ENCODE measurements around the gene PGBD5. TPM values are rescaled to one million over a fixed set of nuclear protein-coding genes. Genes with fewer than 3 reads are reported as not detected.

PGBD5 gene
- total and polyA plus RNA-seq, 9 of the 15 experiments (the other 6 are each of a cell fraction or from before 2014, with no cell fraction given) = under 0.01 to 0.40 (median 0.10) TPM; not detected in 3

DNA sequence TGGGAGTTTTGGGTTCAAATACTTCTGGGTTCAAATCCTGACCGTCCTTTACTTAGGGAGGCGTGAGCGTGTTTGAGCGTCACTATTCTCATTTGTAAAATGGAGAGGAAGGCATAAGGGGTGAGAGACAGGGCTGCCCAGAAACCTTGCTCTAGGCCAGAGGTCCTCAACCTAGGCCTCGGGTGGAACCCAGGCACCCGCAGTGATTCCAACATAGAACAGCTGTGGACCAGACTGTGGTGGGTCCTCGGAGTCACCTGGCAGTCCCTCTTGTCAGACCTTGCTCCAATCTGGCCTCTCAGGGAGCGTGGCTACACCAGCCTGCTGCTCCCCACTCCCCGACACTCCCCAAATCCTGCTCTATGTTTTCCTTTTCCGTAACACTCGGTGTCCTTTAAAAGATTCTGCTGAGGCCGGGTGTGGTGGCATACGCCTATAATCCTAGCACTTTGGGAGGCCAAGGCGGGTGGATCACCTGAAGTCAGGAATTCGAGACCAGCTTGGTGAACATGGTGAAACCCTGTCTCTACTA, 116.4 kb downstream of the PGBD5 start:
- no TSS peak for BruUV-seq (replicated peaks)
- TF ChIP-seq EWSR1 (IDR thresholded peaks at IDR 0.05; ENCODE audit: borderline replicate concordance, low read depth, partially characterized antibody) = no peak
- no peak for TF ChIP-seq TAF15 (IDR thresholded peaks at IDR 0.05; ENCODE audit: low read depth, low read length)
- no peak for TF ChIP-seq GTF2B (IDR thresholded peaks at IDR 0.05; ENCODE audit: extremely low read depth, insufficient read length)
- no peak for TF ChIP-seq CBX1 (IDR thresholded peaks at IDR 0.05; ENCODE audit: low read depth)
- TF ChIP-seq, protein P1, sequence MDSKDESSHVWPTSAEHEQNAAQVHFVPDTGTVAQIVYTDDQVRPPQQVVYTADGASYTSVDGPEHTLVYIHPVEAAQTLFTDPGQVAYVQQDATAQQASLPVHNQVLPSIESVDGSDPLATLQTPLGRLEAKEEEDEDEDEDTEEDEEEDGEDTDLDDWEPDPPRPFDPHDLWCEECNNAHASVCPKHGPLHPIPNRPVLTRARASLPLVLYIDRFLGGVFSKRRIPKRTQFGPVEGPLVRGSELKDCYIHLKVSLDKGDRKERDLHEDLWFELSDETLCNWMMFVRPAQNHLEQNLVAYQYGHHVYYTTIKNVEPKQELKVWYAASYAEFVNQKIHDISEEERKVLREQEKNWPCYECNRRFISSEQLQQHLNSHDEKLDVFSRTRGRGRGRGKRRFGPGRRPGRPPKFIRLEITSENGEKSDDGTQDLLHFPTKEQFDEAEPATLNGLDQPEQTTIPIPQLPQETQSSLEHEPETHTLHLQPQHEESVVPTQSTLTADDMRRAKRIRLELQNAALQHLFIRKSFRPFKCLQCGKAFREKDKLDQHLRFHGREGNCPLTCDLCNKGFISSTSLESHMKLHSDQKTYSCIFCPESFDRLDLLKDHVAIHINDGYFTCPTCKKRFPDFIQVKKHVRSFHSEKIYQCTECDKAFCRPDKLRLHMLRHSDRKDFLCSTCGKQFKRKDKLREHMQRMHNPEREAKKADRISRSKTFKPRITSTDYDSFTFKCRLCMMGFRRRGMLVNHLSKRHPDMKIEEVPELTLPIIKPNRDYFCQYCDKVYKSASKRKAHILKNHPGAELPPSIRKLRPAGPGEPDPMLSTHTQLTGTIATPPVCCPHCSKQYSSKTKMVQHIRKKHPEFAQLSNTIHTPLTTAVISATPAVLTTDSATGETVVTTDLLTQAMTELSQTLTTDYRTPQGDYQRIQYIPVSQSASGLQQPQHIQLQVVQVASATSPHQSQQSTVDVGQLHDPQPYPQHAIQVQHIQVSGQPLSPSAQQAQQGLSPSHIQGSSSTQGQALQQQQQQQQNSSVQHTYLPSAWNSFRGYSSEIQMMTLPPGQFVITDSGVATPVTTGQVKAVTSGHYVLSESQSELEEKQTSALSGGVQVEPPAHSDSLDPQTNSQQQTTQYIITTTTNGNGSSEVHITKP (IDR thresholded peaks at IDR 0.05; ENCODE audit: partially characterized antibody) = no peak
- TF ChIP-seq GATA2 (CRISPR knock-in tag; IDR thresholded peaks at IDR 0.05) = no peak
- TF ChIP-seq MXI1 (IDR thresholded peaks at IDR 0.05; ENCODE audit: low read depth, low read length) = no peak
- TF ChIP-seq XRCC4 (IDR thresholded peaks at IDR 0.05; ENCODE audit: extremely low read depth, insufficient read depth, insufficient read length) = no peak
- TF ChIP-seq ETS2 (tag; IDR thresholded peaks at IDR 0.05; ENCODE audit: borderline replicate concordance, poor library complexity, severe bottlenecking) = no peak
- TF ChIP-seq ARID2 (IDR thresholded peaks at IDR 0.05) = no peak
- no peak for TF ChIP-seq ZNF57 (CRISPR knock-in tag; IDR thresholded peaks at IDR 0.05)
- TF ChIP-seq, protein P2, sequence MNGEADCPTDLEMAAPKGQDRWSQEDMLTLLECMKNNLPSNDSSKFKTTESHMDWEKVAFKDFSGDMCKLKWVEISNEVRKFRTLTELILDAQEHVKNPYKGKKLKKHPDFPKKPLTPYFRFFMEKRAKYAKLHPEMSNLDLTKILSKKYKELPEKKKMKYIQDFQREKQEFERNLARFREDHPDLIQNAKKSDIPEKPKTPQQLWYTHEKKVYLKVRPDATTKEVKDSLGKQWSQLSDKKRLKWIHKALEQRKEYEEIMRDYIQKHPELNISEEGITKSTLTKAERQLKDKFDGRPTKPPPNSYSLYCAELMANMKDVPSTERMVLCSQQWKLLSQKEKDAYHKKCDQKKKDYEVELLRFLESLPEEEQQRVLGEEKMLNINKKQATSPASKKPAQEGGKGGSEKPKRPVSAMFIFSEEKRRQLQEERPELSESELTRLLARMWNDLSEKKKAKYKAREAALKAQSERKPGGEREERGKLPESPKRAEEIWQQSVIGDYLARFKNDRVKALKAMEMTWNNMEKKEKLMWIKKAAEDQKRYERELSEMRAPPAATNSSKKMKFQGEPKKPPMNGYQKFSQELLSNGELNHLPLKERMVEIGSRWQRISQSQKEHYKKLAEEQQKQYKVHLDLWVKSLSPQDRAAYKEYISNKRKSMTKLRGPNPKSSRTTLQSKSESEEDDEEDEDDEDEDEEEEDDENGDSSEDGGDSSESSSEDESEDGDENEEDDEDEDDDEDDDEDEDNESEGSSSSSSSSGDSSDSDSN (IDR thresholded peaks at IDR 0.05; ENCODE audit: borderline replicate concordance in 1 of 2, low read depth in 2 of 2, low read length in 2 of 2) = no peak
- no peak for TF ChIP-seq GTF2A2 (tag; IDR thresholded peaks at IDR 0.05)
- TF ChIP-seq NONO (IDR thresholded peaks at IDR 0.05; ENCODE audit: low read depth in 2 of 2, low read length in 1 of 2) = no peak
- no peak for TF ChIP-seq PRMT5 (CRISPR knock-in tag; IDR thresholded peaks at IDR 0.05)

More for the DNA sequence above, 116.4 kb downstream of the PGBD5 start:
- Histone ChIP-seq H3K9me1 (ENCODE audit: control insufficient read depth, insufficient read depth, low read length) (no peaks in the 10 kb centered on the region), H3K27ac (ENCODE audit: extremely low read depth, low read depth, low read length) (no peak overlapping the region), H3K36me3 (ENCODE audit: control insufficient read depth, insufficient read depth, low read length) (no peaks in the 10 kb centered on the region), H2AFZ (ENCODE audit: low read depth, low read length) (no peak overlapping the region), H3K4me2 (ENCODE audit: insufficient read depth, low read length) (no peak overlapping the region), H3K79me2 (ENCODE audit: control insufficient read depth, insufficient read depth, low read length) (no peaks in the 10 kb centered on the region), H3K9ac (ENCODE audit: insufficient read depth in 1 of 2, low read depth in 2 of 2, low read length in 2 of 2) (no peak overlapping the region; a peak in 1 of 4 replicates), H4K20me1 (replicated peaks; ENCODE audit: control insufficient read depth, insufficient read depth, low read length) (no peaks in the 10 kb centered on the region), H3K27me3 (ENCODE audit: control insufficient read depth in 2 of 2, insufficient read depth in 2 of 2, low read length in 2 of 2) (peaks cover 27 to 46% of the 10 kb centered on the region in 2 experiments), H3K4me3 (no peak overlapping the region), H3K9me3 (replicated peaks; ENCODE audit: control insufficient read depth, insufficient read depth, low read depth, low read length) (no peaks in the 10 kb centered on the region), H3K4me1 (replicated peaks in 1 of 2; ENCODE audit: control insufficient read depth in 2 of 2, insufficient read depth in 2 of 2, low read length in 2 of 2) (no peaks in the 10 kb centered on the region)
- WGBS (ENCODE audit: insufficient coverage, low coverage, missing lambda C conversion rate) = 7% methylated on average over 15 of the region's 15 CpGs
- no peak for FAIRE-seq
- CTCF ChIA-PET (ENCODE audit: low intra/inter-chr PET ratio) = interaction anchor here (0.6 to 2.4 kb wide), 5 partner anchors 479 to 1051 kb away, joined by 3 to 14 read pairs (median 11); no protein-coding TSS in a partner anchor
- in situ Hi-C loops (cut with MboI) = loop anchor here (10.0 to 25.0 kb wide), 2 partner anchors 597 to 1055 kb away; no protein-coding TSS in a partner anchor
- DNase-seq (ENCODE audit: extremely low read depth in 1 of 4, low spot score in 3 of 4) = no peak
- intact Hi-C loops (cut with micrococcal nuclease) = loop anchor here (1.0 to 2.0 kb wide), 3 partner anchors 594 to 1051 kb away; no protein-coding TSS in a partner anchor
- ATAC-seq = no peak
- POLR2A ChIA-PET = interaction anchor here (0.6 to 0.7 kb wide), 3 partner anchors 9 to 815 kb away, joined by 3 read pairs; no protein-coding TSS in a partner anchor

All from K562 (cell line).